Measurements from ENCODE around the gene ATP8B4. TPM values are rescaled to one million over a fixed set of nuclear protein-coding genes. Genes with fewer than 3 reads are reported as not detected.
A peak's percentile ranks its signal among the peaks of the same experiment; 100 is the strongest.
"Not testable (repeated sequence)": the region's sequence is repeated elsewhere in the genome, so short reads cannot be mapped to it uniquely, and the experiment has no call there.

ATP8B4 gene
- total and polyA plus RNA-seq, 5 donors, result 3.0 to 11.7 (median 5.2) TPM

GRCh38 chr15:50107591-50108408 is 11.2 kb downstream of the ATP8B4 start:
- intact Hi-C loops (cut with DNase I), result no loop called here
- no peaks in the 10 kb centered on the region for H3K9me3 ChIP-seq (ENCODE audit: control insufficient read depth, low read length)
- no peak overlapping the region for H3K27ac ChIP-seq (ENCODE audit: low read length)
- no peaks in the 10 kb centered on the region for H3K4me1 ChIP-seq (ENCODE audit: control insufficient read depth, insufficient read depth, low read length)
- DNase-seq (peak in 1 of 3 donors; percentile 46), ATAC-seq (peak; percentile 55 to 69)
- 75% methylated on average over 7 of the region's 7 CpGs for WGBS
- H3K27me3 ChIP-seq (ENCODE audit: control insufficient read depth, insufficient read depth), result no peaks in the 10 kb centered on the region
- no peak overlapping the region for H3K4me3 ChIP-seq (ENCODE audit: low read length)

GRCh38 chr15:50107157-50107556 is 11.9 kb downstream of the ATP8B4 start:
- ATAC-seq (no peak), DNase-seq (no peak)
- intact Hi-C loops (cut with DNase I), result no loop called here
- Histone ChIP-seq H3K27ac (ENCODE audit: low read length) (no peak overlapping the region), H3K4me3 (ENCODE audit: low read length) (no peak overlapping the region), H3K9me3 (ENCODE audit: control insufficient read depth, low read length) (no peaks in the 10 kb centered on the region), H3K27me3 (ENCODE audit: control insufficient read depth, insufficient read depth) (no peaks in the 10 kb centered on the region), H3K4me1 (ENCODE audit: control insufficient read depth, insufficient read depth, low read length) (no peaks in the 10 kb centered on the region)
- 76% methylated on average over 4 of the region's 4 CpGs for WGBS

GRCh38 chr15:50106457-50106856 is 12.6 kb downstream of the ATP8B4 start:
- no peak overlapping the region for H3K27ac ChIP-seq (ENCODE audit: low read length)
- no peak for DNase-seq
- no peak for ATAC-seq
- no peaks in the 10 kb centered on the region for H3K4me1 ChIP-seq (ENCODE audit: control insufficient read depth, insufficient read depth, low read length)
- no peaks in the 10 kb centered on the region for H3K27me3 ChIP-seq (ENCODE audit: control insufficient read depth, insufficient read depth)
- 85% methylated on average over 5 of the region's 5 CpGs for WGBS
- H3K4me3 ChIP-seq (ENCODE audit: low read length), result no peak overlapping the region
- no peaks in the 10 kb centered on the region for H3K9me3 ChIP-seq (ENCODE audit: control insufficient read depth, low read length)
- intact Hi-C loops (cut with DNase I), result no loop called here

- no peak overlapping the region for H3K27ac ChIP-seq (ENCODE audit: low read length)
- no peaks in the 10 kb centered on the region for H3K27me3 ChIP-seq (ENCODE audit: control insufficient read depth, insufficient read depth)
- 90% methylated on average over 1 of the region's 1 CpG for WGBS
- ATAC-seq, result no peak
- intact Hi-C loops (cut with DNase I), result no loop called here
- no peak for DNase-seq
- H3K4me3 ChIP-seq (ENCODE audit: low read length), result no peak overlapping the region
- no peaks in the 10 kb centered on the region for H3K4me1 ChIP-seq (ENCODE audit: control insufficient read depth, insufficient read depth, low read length)
- no peaks in the 10 kb centered on the region for H3K9me3 ChIP-seq (ENCODE audit: control insufficient read depth, low read length)
These were observed 18.5 kb downstream of the ATP8B4 start for GRCh38 chr15:50100486-50100885.

GRCh38 chr15:50098545-50098944 is 20.5 kb downstream of the ATP8B4 start:
- no peak overlapping the region for H3K4me3 ChIP-seq (ENCODE audit: low read length)
- H3K4me1 ChIP-seq (ENCODE audit: control insufficient read depth, insufficient read depth, low read length), result no peaks in the 10 kb centered on the region
- no peaks in the 10 kb centered on the region for H3K9me3 ChIP-seq (ENCODE audit: control insufficient read depth, low read length)
- H3K27ac ChIP-seq (ENCODE audit: low read length), result no peak overlapping the region
- ATAC-seq (no peak), DNase-seq (no peak)
- intact Hi-C loops (cut with DNase I), result no loop called here
- no peaks in the 10 kb centered on the region for H3K27me3 ChIP-seq (ENCODE audit: control insufficient read depth, insufficient read depth)

- ATAC-seq (no peak), DNase-seq (no peak)
- Histone ChIP-seq H3K4me1 (ENCODE audit: control insufficient read depth, insufficient read depth, low read length) (no peaks in the 10 kb centered on the region), H3K27me3 (ENCODE audit: control insufficient read depth, insufficient read depth) (no peaks in the 10 kb centered on the region), H3K27ac (ENCODE audit: low read length) (no peak overlapping the region), H3K9me3 (ENCODE audit: control insufficient read depth, low read length) (no peaks in the 10 kb centered on the region), H3K4me3 (ENCODE audit: low read length) (no peak overlapping the region)
- 63% methylated on average over 8 of the region's 8 CpGs for WGBS
- intact Hi-C loops (cut with DNase I), result no loop called here
These were observed 22.9 kb downstream of the ATP8B4 start for GRCh38 chr15:50095938-50096821.

- WGBS, result 76% methylated on average over 3 of the region's 3 CpGs
- H3K27ac ChIP-seq (ENCODE audit: low read length); H3K4me3 ChIP-seq (ENCODE audit: low read length); H3K4me1 ChIP-seq (ENCODE audit: control insufficient read depth, insufficient read depth, low read length); DNase-seq; H3K9me3 ChIP-seq (ENCODE audit: control insufficient read depth, low read length); ATAC-seq; intact Hi-C loops (cut with DNase I); H3K27me3 ChIP-seq (ENCODE audit: control insufficient read depth, insufficient read depth): not testable (repeated sequence)
These were observed 29.6 kb downstream of the ATP8B4 start for GRCh38 chr15:50089386-50089785.

- Histone ChIP-seq H3K4me1 (ENCODE audit: control insufficient read depth, insufficient read depth, low read length) (no peaks in the 10 kb centered on the region), H3K27me3 (ENCODE audit: control insufficient read depth, insufficient read depth) (no peaks in the 10 kb centered on the region), H3K4me3 (ENCODE audit: low read length) (no peak overlapping the region), H3K27ac (ENCODE audit: low read length) (no peak overlapping the region), H3K9me3 (ENCODE audit: control insufficient read depth, low read length) (no peaks in the 10 kb centered on the region)
- DNase-seq, result no peak
- WGBS, result 86% methylated on average over 2 of the region's 2 CpGs
- intact Hi-C loops (cut with DNase I), result no loop called here
- no peak for ATAC-seq
These were observed 34.1 kb downstream of the ATP8B4 start for GRCh38 chr15:50084932-50085331.

- Histone ChIP-seq H3K27ac (ENCODE audit: low read length) (no peak overlapping the region), H3K27me3 (ENCODE audit: control insufficient read depth, insufficient read depth) (no peaks in the 10 kb centered on the region), H3K4me3 (ENCODE audit: low read length) (no peak overlapping the region), H3K9me3 (ENCODE audit: control insufficient read depth, low read length) (no peaks in the 10 kb centered on the region), H3K4me1 (ENCODE audit: control insufficient read depth, insufficient read depth, low read length) (no peaks in the 10 kb centered on the region)
- no peak for DNase-seq
- intact Hi-C loops (cut with DNase I), result no loop called here
- 54% methylated on average over 4 of the region's 4 CpGs for WGBS
- no peak for ATAC-seq
These were observed 35.5 kb downstream of the ATP8B4 start for GRCh38 chr15:50083424-50084025.

- Histone ChIP-seq H3K27me3 (ENCODE audit: control insufficient read depth, insufficient read depth) (no peaks in the 10 kb centered on the region), H3K9me3 (ENCODE audit: control insufficient read depth, low read length) (no peaks in the 10 kb centered on the region), H3K27ac (ENCODE audit: low read length) (no peak overlapping the region), H3K4me3 (ENCODE audit: low read length) (no peak overlapping the region), H3K4me1 (ENCODE audit: control insufficient read depth, insufficient read depth, low read length) (no peaks in the 10 kb centered on the region)
- intact Hi-C loops (cut with DNase I), result no loop called here
- no peak for ATAC-seq
- no peak for DNase-seq
- WGBS, result 52% methylated on average over 2 of the region's 2 CpGs
These were observed 37.0 kb downstream of the ATP8B4 start for GRCh38 chr15:50082066-50082465.

- Histone ChIP-seq H3K27ac (ENCODE audit: low read length) (no peak overlapping the region), H3K27me3 (ENCODE audit: control insufficient read depth, insufficient read depth) (no peaks in the 10 kb centered on the region), H3K4me1 (ENCODE audit: control insufficient read depth, insufficient read depth, low read length) (no peaks in the 10 kb centered on the region), H3K4me3 (ENCODE audit: low read length) (no peak overlapping the region), H3K9me3 (ENCODE audit: control insufficient read depth, low read length) (no peaks in the 10 kb centered on the region)
- 51% methylated on average over 2 of the region's 2 CpGs for WGBS
- no peak for ATAC-seq
- intact Hi-C loops (cut with DNase I), result no loop called here
- DNase-seq, result no peak
These were observed 41.4 kb downstream of the ATP8B4 start for GRCh38 chr15:50077651-50078050.

All from right cardiac atrium (tissue), 5 donors.